ENCODE results near the gene SLITRK5.

SLITRK5 gene

GRCh38 chr13:87671031-87671752 lies at the start of gene SLITRK5:
TSS of gene SLITRK5 (plus strand) at chr13:87671371. CDS start at chr13:87675389, 4,018 bp downstream.
- DNase-seq (ENCODE audit: low read depth in 4 of 4, low spot score in 1 of 4): peak in 3 of 4 experiments; percentile 41 to 50 (median 47)

- DNase-seq (ENCODE audit: low read depth in 4 of 4, low spot score in 1 of 4): no peak
Observed at GRCh38 chr13:87622971-87623370, 48.2 kb upstream of the SLITRK5 start.

GRCh38 chr13:87656306-87656705 lies 14.9 kb upstream of the SLITRK5 start:
- no peak for DNase-seq (ENCODE audit: low read depth in 4 of 4, low spot score in 1 of 4)

GRCh38 chr13:87661471-87661870 lies 9.7 kb upstream of the SLITRK5 start:
- no peak for DNase-seq (ENCODE audit: low read depth in 4 of 4, low spot score in 1 of 4)

GRCh38 chr13:87666831-87667230 lies 4.3 kb upstream of the SLITRK5 start:
- no peak for DNase-seq (ENCODE audit: low read depth in 4 of 4, low spot score in 1 of 4)

GRCh38 chr13:87667686-87668085 lies 3.5 kb upstream of the SLITRK5 start:
- no peak for DNase-seq (ENCODE audit: low read depth in 4 of 4, low spot score in 1 of 4)

GRCh38 chr13:87669379-87669978 lies 1.7 kb upstream of the SLITRK5 start:
- no peak for DNase-seq (ENCODE audit: low read depth in 4 of 4, low spot score in 1 of 4)

GRCh38 chr13:87671753-87672605 lies 808 bp downstream of the SLITRK5 start:
- no peak for DNase-seq (ENCODE audit: low read depth in 4 of 4, low spot score in 1 of 4)

- no peak for DNase-seq (ENCODE audit: low read depth in 4 of 4, low spot score in 1 of 4)
Observed at GRCh38 chr13:87674247-87674738, 3.1 kb downstream of the SLITRK5 start.

GRCh38 chr13:87675851-87676250 lies 4.7 kb downstream of the SLITRK5 start:
- no peak for DNase-seq (ENCODE audit: low read depth in 4 of 4, low spot score in 1 of 4)

GRCh38 chr13:87676254-87677042 lies 5.3 kb downstream of the SLITRK5 start:
- no peak for DNase-seq (ENCODE audit: low read depth in 4 of 4, low spot score in 1 of 4)

GRCh38 chr13:87677043-87677495 lies 5.9 kb downstream of the SLITRK5 start:
- no peak for DNase-seq (ENCODE audit: low read depth in 4 of 4, low spot score in 1 of 4)

- DNase-seq (ENCODE audit: low read depth in 4 of 4, low spot score in 1 of 4): no peak
Observed at GRCh38 chr13:87677496-87678371, 6.6 kb downstream of the SLITRK5 start.

- DNase-seq (ENCODE audit: low read depth in 4 of 4, low spot score in 1 of 4): no peak
Observed at GRCh38 chr13:87678372-87678752, 7.2 kb downstream of the SLITRK5 start.

GRCh38 chr13:87680298-87680697 lies 9.1 kb downstream of the SLITRK5 start:
- no peak for DNase-seq (ENCODE audit: low read depth in 4 of 4, low spot score in 1 of 4)

GRCh38 chr13:87684850-87685742 lies 13.9 kb downstream of the SLITRK5 start:
- no peak for DNase-seq (ENCODE audit: low read depth in 4 of 4, low spot score in 1 of 4)

GRCh38 chr13:87696458-87696857 lies 25.3 kb downstream of the SLITRK5 start:
- DNase-seq (ENCODE audit: low read depth in 4 of 4, low spot score in 1 of 4): no peak

GRCh38 chr13:87698268-87698667 lies 27.1 kb downstream of the SLITRK5 start:
- DNase-seq (ENCODE audit: low read depth in 4 of 4, low spot score in 1 of 4): no peak

- DNase-seq (ENCODE audit: low read depth in 4 of 4, low spot score in 1 of 4): no peak
Observed at GRCh38 chr13:87709947-87710346, 38.8 kb downstream of the SLITRK5 start.

Data from stimulated activated CD4-positive, alpha-beta T cell treated with anti-CD3 and anti-CD28 coated beads, Interleukin-1b, Interleukin-23, amount 100 ng/mL, for 24 hours (primary cell).